Cerebellar cortex (tissue), 1 donor: ENCODE data around the gene RFTN2.

Source experiments
- DNase-seq: peaks from one replicate; pipeline ENCODE4 v3.0.0-alpha.2; 2015; ENCODE audit warnings: low spot score

The RFTN2 gene

DNA sequence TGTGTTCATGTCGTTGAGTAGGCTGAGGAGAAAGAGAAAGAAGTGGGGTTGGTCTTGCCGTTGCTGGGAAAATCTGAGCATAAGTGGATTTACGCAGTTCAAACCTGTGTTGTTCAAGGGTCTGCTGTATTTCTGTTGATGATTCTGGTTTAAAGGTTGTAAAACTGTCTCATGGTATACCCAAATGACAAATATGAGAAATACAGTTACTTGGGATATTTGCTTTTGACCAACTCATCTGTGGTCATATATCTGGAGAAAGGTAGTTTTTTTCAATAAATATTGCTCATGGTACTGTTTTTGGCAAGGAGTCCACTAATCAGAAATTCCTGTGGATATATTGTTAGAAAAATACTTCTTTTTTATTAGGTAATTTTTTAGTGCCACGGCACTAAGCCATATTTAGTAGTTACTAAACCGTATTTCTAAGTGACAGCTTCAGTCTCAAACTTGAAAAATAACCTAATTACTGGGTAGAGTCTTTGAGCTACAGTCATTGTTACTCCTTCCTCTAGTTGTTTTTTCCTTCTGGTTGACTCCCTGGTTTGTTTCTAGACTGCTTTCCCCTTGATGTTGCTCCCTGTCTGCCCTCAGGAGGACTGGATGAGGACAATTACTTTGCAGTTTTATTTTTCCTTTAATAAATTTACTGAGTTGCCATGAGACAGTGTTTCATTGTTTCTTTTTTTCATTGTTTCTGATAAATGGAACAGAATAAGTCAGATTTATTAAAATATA, 128.1 kb downstream of the RFTN2 start:
- no peak for DNase-seq

DNA sequence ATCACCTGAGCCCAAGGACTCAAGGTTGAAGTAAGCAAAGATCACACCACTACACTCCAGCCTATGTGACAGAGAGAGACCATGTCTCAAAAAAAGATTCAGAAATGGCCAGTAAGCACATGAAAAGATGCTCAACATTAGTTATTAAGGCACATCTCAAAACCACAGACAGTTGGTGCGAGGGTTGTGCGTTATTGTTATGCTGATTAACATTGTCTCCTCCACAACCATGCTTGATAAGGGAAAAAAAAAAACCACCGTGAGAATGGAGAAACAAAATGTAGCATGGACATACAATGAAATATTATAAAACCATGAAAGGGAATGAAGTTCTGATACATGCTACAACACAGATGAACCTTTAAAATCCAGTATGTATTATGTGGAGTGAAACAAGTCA, 132.2 kb downstream of the RFTN2 start:
- DNase-seq, result no peak

DNA sequence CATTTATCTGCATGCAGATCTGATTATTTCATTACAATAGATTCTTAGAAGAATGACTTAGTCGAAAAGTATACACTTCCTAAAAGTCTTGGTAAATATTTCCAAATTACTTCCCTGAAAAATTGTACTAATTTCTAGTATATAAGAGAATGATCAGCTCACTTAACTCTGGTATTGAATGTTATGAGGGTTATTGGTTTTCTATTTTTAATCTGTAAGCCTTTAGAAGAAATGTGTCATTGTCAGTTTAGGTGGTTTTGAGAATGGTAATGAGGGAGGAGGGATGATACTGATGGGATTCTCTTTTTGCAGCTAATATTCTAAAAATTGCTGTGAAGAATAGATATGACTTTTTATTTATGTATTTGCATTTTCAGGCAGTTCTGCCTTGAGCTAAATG, 135.7 kb downstream of the RFTN2 start:
- no peak for DNase-seq

DNA sequence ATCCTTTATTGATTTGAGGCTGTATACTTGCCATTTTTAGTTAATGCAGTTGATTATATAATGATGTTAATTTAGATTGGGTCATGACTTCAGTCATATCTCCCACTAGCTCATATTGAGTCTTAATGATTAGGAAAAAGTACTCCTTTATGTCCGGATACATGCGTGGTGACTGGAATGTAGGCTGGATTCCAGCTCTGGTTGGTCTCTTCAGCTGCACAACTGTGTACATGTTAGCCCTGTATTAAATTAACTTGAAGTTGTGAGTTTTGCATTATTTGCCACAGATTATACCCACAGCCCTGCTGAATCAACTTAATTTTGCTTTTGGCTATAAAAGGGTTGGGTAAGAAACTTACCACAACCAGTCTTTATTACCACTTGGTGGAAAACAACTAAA, 137.0 kb downstream of the RFTN2 start:
- no peak for DNase-seq
